GM19468 (cell line): ENCODE results near the gene PXDC1.
"Not testable (repeated sequence)": the region's sequence is repeated elsewhere in the genome, so short reads cannot be mapped to it uniquely, and the experiment has no call there.

Experiments used
- ATAC-seq: cut with Tn5 transposase; IDR thresholded peaks from one replicate; pipeline ENCODE4 v1.9.1; 2021; ENCODE audit warnings: mild to moderate bottlenecking, moderate library complexity, moderate number of reproducible peaks; ENCODE audit not compliant: unreplicated experiment; ENCODE audit errors: extremely low read depth

Gene PXDC1

GRCh38 chr6:3687847-3688246 is 63.7 kb downstream of the PXDC1 start:
- ATAC-seq: no peak

- ATAC-seq: no peak
Measured at GRCh38 chr6:3683331-3683730, 68.2 kb downstream of the PXDC1 start.

DNA sequence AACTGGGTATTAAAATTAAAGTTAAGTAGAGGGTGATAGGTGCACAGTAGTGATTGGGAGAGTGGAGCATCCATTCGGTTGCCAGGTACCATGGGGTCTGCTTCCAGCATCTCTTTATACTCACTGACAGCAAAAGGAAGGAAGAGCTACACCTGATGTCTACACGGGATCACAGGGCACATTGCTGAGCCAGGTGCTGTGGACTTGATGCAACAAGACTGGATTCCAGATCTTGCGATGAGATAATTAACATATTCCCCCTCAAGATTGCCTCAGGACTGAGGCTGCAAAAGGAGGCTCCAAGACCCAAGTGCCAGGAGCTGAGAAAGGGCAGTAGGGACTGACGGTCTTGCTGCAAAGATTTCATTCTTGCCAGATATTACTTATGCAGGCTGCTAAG is 72.6 kb downstream of the PXDC1 start:
- no peak for ATAC-seq

GRCh38 chr6:3677751-3678150 is 73.8 kb downstream of the PXDC1 start:
- not testable (repeated sequence) for ATAC-seq

GRCh38 chr6:3677351-3677750 is 74.2 kb downstream of the PXDC1 start:
- not testable (repeated sequence) for ATAC-seq
